Glutamatergic neuron (in vitro differentiated cells): ENCODE measurements around the gene CACNG5. TPM values are rescaled to one million over a fixed set of nuclear protein-coding genes. Genes with fewer than 3 reads are reported as not detected.

ENCODE experiments used
- DNase-seq: peaks from one replicate; pipeline ENCODE4 v3.0.0; 2022
- H3K27ac Mint-ChIP-seq: one replicate; pipeline ENCODE4 v1.8.0; 2020; ENCODE audit warnings: mild to moderate bottlenecking, mixed read lengths, inconsistent platforms; ENCODE audit not compliant: unreplicated experiment
- H3K27me3 Mint-ChIP-seq: one replicate; pipeline ENCODE4 v1.8.0; 2020; ENCODE audit warnings: mild to moderate bottlenecking, moderate library complexity, mixed read lengths, inconsistent platforms; ENCODE audit not compliant: unreplicated experiment
- H3K36me3 Mint-ChIP-seq: one replicate; pipeline ENCODE4 v1.8.0; 2020; ENCODE audit warnings: mild to moderate bottlenecking, mixed read lengths, inconsistent platforms; ENCODE audit not compliant: unreplicated experiment
- H3K4me1 Mint-ChIP-seq: one replicate; pipeline ENCODE4 v1.8.0; 2020; ENCODE audit warnings: mild to moderate bottlenecking, low read depth, mixed read lengths, inconsistent platforms; ENCODE audit not compliant: unreplicated experiment
- H3K4me3 Mint-ChIP-seq: one replicate; pipeline ENCODE4 v1.8.0; 2020; ENCODE audit warnings: mild to moderate bottlenecking, mixed read lengths, inconsistent platforms; ENCODE audit not compliant: unreplicated experiment
- H3K9me3 Mint-ChIP-seq: one replicate; pipeline ENCODE4 v1.8.0; 2020; ENCODE audit warnings: mild to moderate bottlenecking, moderate library complexity, mixed read lengths, inconsistent platforms; ENCODE audit not compliant: unreplicated experiment
- total RNA-seq: library from RNA; stranded (reverse); fragmentation: NEBNext Ultra II Directional; extraction: Animal tissue kit (Norgen Biotek cat#: 25700); gene quantifications from one replicate; pipeline ENCODE4 v1.2.1, GENCODE V29; 2021; ENCODE audit not compliant: unreplicated experiment
- TF ChIP-seq, protein P1 (sequence below): fragments of 200-600 bp; sonication (generic); IDR thresholded peaks from one replicate; pipeline ENCODE4 v1.5.0; 2021; ENCODE audit not compliant: partially characterized antibody, unreplicated experiment

The CACNG5 gene
- total RNA-seq, 1 donor from 2014 or later = 45.1 TPM

DNA sequence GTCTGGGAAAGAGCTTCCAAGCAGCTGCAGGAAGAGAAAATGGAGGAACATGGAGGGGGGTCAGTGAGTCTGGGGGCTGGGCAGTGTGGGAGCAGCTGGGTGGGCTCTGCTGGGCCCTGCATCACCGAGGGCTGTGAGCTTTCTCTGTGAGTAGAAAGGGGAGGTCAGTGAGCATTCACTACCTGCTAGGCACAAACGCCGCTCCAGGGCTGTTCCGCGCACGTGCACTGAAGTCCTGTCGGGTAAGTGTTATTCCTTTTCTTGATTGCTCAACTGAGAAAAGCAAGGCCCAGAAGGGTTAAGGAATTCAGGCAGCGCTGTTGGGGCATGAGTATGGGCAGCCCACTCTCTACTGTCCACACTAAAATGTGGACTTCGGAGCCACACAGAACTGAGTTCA is 4.7 kb downstream of the CACNG5 start:
- H3K4me3 Mint-ChIP-seq = peak overlapping the region; percentile 41
- H3K27ac Mint-ChIP-seq = peak overlapping the region; percentile 88
- DNase-seq = no peak
- no peaks in the 10 kb centered on the region for H3K36me3 Mint-ChIP-seq
- H3K27me3 Mint-ChIP-seq = peaks cover 9% of the 10 kb centered on the region
- TF ChIP-seq, protein P1, sequence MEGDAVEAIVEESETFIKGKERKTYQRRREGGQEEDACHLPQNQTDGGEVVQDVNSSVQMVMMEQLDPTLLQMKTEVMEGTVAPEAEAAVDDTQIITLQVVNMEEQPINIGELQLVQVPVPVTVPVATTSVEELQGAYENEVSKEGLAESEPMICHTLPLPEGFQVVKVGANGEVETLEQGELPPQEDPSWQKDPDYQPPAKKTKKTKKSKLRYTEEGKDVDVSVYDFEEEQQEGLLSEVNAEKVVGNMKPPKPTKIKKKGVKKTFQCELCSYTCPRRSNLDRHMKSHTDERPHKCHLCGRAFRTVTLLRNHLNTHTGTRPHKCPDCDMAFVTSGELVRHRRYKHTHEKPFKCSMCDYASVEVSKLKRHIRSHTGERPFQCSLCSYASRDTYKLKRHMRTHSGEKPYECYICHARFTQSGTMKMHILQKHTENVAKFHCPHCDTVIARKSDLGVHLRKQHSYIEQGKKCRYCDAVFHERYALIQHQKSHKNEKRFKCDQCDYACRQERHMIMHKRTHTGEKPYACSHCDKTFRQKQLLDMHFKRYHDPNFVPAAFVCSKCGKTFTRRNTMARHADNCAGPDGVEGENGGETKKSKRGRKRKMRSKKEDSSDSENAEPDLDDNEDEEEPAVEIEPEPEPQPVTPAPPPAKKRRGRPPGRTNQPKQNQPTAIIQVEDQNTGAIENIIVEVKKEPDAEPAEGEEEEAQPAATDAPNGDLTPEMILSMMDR = no peak
- peaks cover 41% of the 10 kb centered on the region for H3K4me1 Mint-ChIP-seq
- peaks cover 11% of the 10 kb centered on the region for H3K9me3 Mint-ChIP-seq

DNA sequence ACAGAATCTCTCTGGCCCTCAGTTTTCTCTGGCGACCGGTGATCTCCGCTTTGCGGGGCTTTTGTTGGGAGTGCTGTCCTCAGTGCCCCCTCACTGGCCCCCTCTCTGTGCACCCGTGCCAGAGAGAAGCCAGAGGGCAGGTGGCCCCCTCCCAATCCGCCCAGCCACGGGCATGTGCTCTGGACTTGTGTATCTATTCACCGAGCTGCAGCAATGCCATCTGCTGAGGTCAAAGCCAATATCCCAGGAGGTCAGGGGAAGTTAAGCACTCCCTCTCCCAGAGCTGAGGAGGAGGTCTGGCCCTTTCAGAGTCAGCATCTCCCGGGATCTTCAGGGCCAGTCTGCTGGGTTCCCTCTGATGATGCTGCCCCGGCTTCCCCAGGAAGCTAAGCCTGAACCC is 5.1 kb downstream of the CACNG5 start:
- Mint-ChIP-seq H3K36me3 (no peaks in the 10 kb centered on the region), H3K9me3 (peaks cover 11% of the 10 kb centered on the region), H3K4me3 (peak overlapping the region; percentile 30), H3K27me3 (peaks cover 8% of the 10 kb centered on the region), H3K4me1 (peaks cover 41% of the 10 kb centered on the region), H3K27ac (peak overlapping the region; percentile 88)
- TF ChIP-seq, protein P1 = no peak
- DNase-seq = peak; percentile 50

GRCh38 chr17:66841328-66841727 is 6.4 kb downstream of the CACNG5 start:
- Mint-ChIP-seq H3K4me3 (no peak overlapping the region), H3K27ac (no peak overlapping the region), H3K9me3 (peaks cover 12% of the 10 kb centered on the region), H3K27me3 (peaks cover 11% of the 10 kb centered on the region), H3K36me3 (peaks cover 3% of the 10 kb centered on the region), H3K4me1 (peaks cover 37% of the 10 kb centered on the region)
- TF ChIP-seq, protein P1 = no peak
- DNase-seq = no peak

GRCh38 chr17:66841744-66842143 is 6.8 kb downstream of the CACNG5 start:
- peaks cover 12% of the 10 kb centered on the region for H3K9me3 Mint-ChIP-seq
- H3K27ac Mint-ChIP-seq = no peak overlapping the region
- TF ChIP-seq, protein P1 = no peak
- peaks cover 34% of the 10 kb centered on the region for H3K4me1 Mint-ChIP-seq
- H3K27me3 Mint-ChIP-seq = peaks cover 11% of the 10 kb centered on the region
- DNase-seq = no peak
- H3K4me3 Mint-ChIP-seq = no peak overlapping the region
- H3K36me3 Mint-ChIP-seq = peaks cover 7% of the 10 kb centered on the region

DNA sequence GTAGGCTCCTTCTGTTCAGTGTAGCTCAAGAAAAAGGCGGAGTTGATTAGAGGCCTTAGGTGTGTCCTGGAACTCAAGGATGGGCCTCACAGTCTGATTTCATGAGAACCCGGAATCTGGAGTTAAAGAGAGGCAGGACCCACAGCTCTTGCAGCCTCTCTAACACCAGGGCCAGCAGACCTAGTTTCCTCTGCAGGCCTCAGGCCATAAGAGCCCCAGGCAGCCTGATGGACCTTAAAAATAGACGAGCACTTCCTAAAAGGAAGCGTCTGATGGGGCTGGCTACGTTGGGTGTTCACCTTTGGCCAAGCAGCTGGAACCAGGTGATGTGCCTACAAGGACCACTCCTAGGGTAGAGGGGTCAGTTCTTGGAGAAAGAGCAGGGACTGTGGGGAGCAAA is 7.6 kb downstream of the CACNG5 start:
- no peak overlapping the region for H3K27ac Mint-ChIP-seq
- no peak overlapping the region for H3K4me3 Mint-ChIP-seq
- H3K36me3 Mint-ChIP-seq = peaks cover 12% of the 10 kb centered on the region
- TF ChIP-seq, protein P1 = no peak
- DNase-seq = no peak
- H3K9me3 Mint-ChIP-seq = peaks cover 10% of the 10 kb centered on the region
- peaks cover 27% of the 10 kb centered on the region for H3K4me1 Mint-ChIP-seq
- peaks cover 11% of the 10 kb centered on the region for H3K27me3 Mint-ChIP-seq
